Medulla oblongata (tissue), 1 donor: ENCODE data around the gene COQ3.
A peak's percentile ranks its signal among the peaks of the same experiment; 100 is the strongest.

Experiments used
- DNase-seq: peaks from one replicate; pipeline ENCODE4 v3.0.0-alpha.2; 2015; ENCODE audit errors: extremely low spot score

The COQ3 gene

DNA sequence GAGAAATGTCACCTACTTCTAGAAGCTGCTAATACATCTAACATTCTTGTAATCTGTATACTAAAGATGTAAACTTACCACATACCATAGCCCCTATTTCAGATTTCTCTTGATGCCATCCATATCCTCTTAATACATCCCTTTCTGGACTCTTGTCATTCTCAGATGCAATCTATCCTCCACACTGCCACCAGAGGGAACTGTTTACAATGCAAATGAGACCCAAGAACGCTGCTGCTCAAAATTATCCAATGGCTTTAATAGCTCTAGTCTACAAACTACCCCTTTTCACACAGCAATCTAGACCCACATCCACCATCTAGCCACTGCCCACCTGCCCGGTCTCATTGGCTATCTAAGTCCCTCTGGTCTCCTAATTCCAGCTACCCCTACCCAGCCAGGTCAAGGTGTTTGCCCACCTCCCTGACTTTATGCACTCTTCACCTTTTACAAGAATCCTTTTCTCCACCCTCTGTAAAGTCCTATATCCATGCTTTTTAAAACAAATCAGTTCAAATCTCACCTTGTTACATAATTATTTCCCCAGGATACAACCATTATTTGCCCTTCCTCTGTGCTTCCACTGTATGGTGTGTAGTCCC is 59.4 kb downstream of the COQ3 start:
- peak; percentile 71 for DNase-seq

DNA sequence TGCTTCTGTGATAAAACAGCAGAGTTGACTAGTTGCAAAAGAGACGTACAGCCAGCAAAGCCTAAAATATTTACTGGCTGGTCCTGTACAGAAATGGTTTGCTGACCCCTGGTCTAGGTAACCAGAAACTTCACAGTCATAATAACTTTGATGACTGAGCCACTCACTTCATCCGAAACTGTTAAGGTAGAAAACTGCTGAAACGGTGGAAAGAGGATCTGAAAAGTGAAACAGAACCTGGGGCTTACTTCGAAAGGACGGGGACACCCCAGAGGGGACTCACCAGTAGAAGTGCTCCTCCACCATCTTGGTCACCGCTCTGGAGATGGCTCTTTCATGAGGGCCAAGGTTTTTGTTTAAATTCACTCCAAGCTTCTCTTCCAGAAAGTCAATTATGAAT is 60.9 kb downstream of the COQ3 start:
- DNase-seq, result no peak

DNA sequence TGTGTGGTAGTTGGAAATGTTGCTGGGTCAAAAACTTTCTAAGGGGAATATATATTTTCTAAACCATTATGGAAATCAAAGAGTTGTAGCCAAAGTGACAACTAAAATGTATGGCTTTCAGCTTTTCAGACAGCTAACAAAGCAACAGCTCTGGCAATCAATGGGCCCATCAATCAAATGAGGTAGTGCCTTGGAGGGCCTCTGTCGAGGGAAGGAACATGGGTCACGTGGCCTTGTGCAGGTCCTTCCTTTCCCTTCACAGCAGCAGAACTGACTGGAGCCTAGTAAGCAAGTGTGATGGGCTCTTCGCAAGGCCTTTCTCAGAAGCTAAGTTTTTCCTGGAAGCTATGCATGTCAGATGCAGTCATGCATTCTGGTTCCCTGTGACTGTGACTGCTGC is 62.5 kb downstream of the COQ3 start:
- DNase-seq, result no peak

DNA sequence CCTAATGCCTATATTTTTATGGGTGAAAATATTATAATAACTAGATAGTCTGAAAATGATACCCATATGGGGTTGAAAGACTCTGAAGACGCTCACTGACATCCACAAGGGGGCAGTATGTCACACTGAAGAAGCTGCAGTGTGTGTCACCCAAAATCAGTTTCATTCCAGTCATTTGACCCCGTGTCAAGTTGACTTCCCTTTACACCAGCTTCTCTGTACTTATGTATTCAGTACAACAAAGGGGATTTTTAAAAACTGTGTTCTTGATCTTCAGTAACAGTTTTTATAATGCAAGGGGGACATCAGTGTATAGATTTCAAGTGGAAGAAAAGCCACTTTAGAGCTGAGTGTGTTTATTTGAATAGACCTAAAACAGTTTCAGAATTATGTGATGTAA is 63.8 kb downstream of the COQ3 start:
- DNase-seq, result peak; percentile 87

DNA sequence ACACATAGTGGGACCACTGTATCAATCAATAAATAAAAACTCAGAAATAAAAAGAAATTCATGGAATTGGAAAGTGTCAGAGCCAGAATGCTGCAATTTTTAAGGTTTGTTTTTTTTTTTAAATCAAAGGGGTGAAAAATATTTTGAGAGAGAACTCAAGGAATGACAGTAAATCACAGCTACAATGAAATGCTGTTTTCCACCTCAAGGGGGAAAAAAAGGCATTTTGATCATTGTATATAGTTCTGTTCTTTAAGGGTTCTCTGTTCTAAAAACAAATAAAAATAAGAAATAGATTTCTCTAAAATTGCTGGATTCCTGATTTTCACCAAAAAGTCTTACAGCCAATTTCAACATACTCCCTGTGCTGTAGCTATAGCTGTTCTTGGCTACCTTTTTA is 69.0 kb downstream of the COQ3 start:
- DNase-seq, result no peak
